HG03139 (cell line): ENCODE results near the gene FBLN1.

ENCODE experiments used
- ATAC-seq: cut with Tn5 transposase; IDR thresholded peaks from one replicate; pipeline ENCODE4 v1.9.1; 2021; ENCODE audit not compliant: unreplicated experiment

Gene FBLN1

GRCh38 chr22:45631841-45632238 lies 129.2 kb downstream of the FBLN1 start:
- no peak for ATAC-seq

DNA sequence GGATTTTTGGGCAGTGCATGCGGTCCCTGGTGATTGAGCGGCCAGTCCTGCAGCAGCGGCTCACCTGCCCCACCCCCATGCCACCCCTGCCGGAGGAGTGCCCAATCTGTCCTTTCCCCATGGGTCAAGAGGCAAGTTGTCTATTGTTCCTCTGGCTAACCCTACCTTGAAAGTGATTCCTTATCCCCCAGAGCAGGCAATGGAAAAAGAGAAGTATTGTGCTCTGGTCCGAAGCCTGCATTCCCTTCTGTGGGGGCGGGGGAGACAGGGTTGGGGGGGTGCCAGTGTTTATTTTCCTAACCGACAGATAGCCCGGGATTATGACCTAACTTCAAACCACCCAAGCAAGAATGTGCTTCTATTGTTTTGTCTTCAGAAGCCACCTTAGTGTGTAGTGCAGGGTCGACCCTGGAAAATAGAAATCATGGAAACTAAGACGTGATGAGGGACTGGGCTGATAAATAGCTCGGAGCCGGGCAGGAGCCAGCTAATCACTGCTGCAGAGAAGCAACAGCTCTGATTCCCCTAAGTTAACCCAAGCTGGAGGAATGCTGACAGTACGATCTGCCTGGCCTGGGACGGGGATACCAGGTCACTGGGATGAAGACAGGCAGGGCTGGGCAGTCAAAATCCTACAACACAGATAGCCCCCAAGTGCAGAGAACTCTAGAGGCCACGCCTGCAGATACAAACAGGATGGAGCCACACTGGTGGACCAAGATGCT lies 130.3 kb downstream of the FBLN1 start:
- no peak for ATAC-seq

- ATAC-seq = no peak
Measured at GRCh38 chr22:45636683-45637082, 134.0 kb downstream of the FBLN1 start.

DNA sequence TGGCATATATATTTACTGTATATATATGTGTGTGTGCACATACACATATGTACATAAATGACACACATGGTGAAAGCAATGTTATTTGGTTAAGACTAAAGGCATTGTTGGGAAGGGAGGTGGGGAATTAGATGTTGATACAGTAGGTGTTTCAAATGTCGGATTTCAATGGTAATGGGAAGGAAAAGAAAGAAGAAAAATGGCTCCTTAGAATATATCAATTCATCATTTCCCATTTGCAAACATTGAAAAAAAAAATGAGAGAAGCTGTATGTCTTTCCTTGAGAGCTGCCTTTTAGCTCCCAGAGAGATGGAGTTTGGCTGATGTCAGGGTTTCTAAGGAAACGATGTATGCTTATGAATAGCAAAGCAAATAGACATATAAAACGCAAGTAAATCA lies 135.5 kb downstream of the FBLN1 start:
- no peak for ATAC-seq

DNA sequence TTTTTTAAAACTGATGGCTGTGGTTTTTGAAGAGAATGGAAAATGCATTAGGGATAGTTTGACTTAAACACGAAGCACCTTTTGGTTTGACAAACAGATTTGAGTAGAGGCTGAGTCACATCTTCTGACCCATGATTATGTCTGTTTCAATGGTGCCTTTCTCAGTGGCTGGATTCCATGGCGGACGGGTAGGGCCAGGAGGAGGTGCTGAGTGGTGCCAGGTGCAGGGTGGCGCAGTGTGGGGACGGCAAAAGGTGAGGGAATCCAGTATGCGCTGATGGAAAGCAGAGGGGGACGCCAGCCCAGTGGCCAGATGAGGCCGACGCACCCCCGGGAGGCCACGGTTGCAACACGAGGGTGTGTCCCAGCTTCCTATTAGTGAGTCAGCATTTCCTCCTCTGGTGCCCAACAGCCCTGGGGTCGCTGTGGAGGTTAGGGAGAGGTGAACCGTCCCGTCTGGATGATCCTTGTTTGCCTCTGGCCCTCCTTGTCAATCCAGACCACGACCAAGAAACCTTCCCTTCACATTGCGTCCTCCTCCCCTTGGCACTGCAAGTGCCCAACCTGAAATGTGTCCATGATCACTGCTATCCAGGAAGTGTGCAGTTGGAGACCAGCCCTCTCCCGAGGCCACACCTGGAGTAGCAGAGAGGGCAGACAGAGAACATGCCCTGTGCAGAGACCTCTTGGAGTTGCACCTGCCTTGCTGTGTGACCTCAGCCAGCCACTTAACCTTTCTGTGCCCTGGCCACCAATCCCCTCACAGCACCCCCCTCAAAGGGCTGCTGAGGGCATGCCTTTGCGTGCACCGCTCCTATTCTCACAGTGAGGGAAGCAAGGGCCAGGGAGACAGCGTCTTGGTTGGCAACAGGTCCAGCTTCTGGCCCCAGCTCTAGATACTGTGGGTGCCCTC lies 136.4 kb downstream of the FBLN1 start:
- ATAC-seq = no peak

DNA sequence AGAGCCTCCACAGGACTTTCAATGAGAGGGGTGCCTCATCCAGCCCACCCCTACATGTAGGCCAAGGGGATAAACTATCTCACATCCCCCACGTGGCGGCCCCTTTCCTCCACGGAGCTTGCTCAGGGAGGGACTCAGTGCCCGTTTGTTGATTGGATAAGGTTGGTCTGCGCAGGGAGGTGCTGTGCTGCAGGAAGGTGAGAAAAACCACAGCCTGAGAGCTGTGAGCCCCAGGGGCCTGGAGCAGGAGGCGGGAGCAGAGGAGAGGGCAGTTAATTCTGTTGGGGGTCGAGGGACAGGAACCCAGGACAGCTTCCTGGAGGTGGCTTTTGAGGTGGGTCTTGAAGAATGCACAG lies 137.0 kb downstream of the FBLN1 start:
- ATAC-seq = no peak

DNA sequence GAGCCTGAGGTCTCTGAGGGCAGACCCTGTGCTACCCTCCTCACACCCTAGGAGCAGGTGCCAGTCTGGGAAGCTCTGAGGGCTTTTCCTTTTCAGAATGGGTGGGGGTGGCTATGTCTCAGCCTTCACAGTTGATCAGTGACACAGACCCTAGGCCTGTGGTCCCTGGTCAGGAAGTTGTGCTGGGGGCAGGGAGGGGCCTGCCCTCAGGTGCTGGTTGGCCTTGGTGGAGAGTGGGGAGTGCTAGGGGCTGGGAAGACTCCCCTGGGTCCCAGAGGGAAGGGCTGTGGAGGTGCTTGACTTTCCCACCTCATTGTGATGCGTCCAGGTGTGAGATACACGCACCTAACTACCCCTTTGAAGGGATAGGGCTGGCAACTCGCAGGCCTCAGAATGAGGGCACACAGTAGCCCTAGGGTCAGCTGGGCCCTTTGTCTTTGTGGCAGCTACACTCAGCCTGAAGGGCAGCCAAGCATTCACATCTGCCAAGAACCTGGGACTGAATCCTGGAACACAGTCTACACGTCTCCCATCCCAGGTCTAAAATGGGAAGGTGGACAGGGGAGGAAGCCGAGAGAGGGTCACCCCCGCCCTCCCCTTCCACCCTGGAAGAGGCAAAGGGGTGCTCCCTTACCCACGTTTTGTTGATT lies 137.7 kb downstream of the FBLN1 start:
- no peak for ATAC-seq

GRCh38 chr22:45640941-45641621 lies 138.4 kb downstream of the FBLN1 start:
- no peak for ATAC-seq

DNA sequence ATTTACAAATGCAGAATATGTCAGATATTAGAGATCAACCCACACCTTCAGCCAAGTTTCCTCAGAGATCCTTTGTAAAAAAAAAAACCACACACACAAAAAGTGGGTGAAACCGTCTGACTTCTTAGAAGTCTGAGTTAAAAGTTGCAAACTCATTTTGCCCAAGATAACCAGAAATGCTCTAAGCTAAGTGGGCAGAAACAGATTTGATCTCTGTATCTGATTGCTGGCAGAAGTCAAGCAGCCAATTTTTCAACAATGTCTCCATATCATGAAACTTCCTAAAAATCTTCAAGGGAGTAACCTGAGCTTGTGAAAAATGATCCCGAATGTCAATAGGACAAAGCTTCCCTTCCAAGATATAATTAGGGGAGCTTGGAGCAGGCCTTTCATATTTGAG lies 140.3 kb downstream of the FBLN1 start:
- no peak for ATAC-seq

- no peak for ATAC-seq
Measured at GRCh38 chr22:45644714-45645113, 142.0 kb downstream of the FBLN1 start.

- ATAC-seq = no peak
Measured at GRCh38 chr22:45645150-45645525, 142.5 kb downstream of the FBLN1 start.

DNA sequence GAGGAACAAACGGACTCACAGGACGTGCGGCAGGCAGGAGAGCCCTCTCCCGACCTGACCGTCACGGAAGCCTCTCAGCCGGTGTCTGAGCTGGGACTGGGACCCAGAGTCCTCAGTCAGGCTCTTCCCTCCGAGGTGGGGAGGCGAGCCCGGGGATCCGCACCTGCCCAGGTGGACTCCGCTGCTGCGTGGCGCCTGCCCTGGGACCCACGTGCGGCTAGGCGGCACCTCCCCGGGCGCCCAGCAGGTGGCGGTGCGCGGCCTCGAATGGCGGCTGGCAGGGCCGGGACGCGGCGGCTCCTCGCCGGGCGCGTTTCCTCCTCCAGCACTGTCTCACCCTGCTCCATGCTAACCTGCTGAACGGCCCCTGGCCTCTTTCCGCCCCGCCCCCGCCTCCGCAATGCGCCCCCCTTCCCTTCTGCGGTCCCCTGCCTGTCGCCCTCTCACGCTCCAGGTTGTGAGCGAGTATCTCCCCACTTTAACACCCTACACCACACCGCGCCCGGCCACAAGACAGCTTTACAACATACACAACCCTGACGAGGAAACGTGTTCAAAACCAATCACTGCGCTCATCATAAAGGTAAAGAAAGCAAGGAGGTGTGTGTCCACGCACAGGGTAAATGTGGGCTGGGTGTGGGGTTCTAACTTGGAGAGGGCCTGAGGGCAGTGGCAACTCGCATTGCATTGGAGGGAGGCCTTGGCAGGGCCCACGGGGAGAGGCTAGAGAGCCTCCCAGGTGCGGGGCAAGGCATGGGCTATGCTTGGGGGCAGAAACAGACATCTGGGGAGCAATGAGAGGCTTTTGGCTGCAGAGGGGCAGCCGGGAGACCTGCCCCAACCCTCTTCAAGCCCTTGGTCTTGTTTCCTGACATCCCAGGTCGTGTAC lies 143.1 kb downstream of the FBLN1 start:
- no peak for ATAC-seq

GRCh38 chr22:45647532-45648225 lies 145.0 kb downstream of the FBLN1 start:
- no peak for ATAC-seq

DNA sequence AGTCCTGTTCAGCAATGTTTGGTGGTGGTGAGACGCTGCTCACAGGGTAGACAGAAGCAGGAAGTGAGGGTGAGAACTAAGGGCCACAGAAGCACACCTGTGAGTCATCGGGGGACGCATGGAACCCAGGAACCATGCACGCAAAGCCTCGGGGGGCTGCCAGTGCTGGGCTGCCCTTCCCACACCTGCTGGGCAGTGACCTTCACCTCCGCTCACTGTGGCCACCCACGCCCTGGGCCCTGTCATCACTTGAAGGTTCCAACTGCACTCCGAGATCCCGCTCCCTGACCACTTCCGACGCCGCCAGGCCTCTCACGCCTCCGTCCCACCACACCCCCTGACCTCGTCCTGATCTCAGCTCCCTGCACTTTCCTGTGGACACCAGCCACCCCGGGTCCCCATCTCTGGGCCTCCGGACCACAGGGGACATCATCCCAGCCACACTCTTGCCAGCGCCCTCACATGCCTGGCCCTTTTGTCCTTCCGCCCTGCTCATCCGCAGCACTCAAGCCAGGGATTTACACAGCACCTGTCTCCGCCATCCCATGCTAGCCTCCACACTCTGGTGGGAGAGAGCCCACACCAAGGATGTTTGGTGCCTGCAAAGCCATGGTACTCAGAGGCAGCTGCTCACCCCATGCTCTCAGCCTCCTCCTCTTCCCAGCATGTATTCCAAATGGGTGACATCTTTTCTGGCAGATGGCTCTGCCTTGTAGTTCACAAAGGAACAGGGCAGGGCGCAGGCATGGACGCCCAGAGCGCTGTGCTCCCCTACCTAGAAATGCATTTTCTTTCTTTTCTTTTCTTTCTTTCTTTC lies 145.8 kb downstream of the FBLN1 start:
- ATAC-seq = no peak

GRCh38 chr22:45649809-45650208 lies 147.1 kb downstream of the FBLN1 start:
- ATAC-seq = no peak

DNA sequence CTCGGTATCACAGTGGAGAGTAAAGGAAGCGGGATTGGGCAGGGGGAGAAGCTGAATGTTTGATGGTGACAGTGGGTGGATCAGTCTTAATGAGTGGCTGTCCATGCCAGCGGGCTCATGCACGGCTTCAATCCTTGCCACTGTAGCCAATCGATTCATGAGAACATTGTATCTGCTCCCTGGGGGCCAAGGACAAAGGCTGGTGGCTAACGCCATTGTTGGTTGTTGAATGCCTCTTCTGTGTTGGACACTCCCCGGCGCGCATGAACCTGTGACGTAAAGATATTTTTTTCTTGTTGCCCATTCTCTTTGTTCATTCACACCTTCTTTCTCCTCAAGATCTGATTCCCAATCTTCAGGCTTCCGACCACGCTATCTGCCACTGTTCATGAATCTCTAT lies 148.0 kb downstream of the FBLN1 start:
- no peak for ATAC-seq
